Rectal smooth muscle tissue (tissue), 1 donor: ENCODE data around the gene TAF1D.
"Not testable (repeated sequence)": the region's sequence is repeated elsewhere in the genome, so short reads cannot be mapped to it uniquely, and the experiment has no call there.

Experiments used
- H3K27ac ChIP-seq: one replicate; pipeline ENCODE4 v1.7.0; 2013; ENCODE audit warnings: low read depth, low read length, inconsistent platforms
- H3K27me3 ChIP-seq: one replicate; pipeline ENCODE4 v1.7.0; 2013; ENCODE audit warnings: low read length; ENCODE audit not compliant: control insufficient read depth, insufficient read depth
- H3K36me3 ChIP-seq: one replicate; pipeline ENCODE4 v1.7.0; 2013; ENCODE audit warnings: low read length; ENCODE audit not compliant: control insufficient read depth, insufficient read depth
- H3K4me1 ChIP-seq: one replicate; pipeline ENCODE4 v1.7.0; 2013; ENCODE audit warnings: low read length; ENCODE audit not compliant: control insufficient read depth, insufficient read depth
- H3K4me3 ChIP-seq: one replicate; pipeline ENCODE4 v1.7.0; 2013; ENCODE audit warnings: low read length
- H3K9ac ChIP-seq: one replicate; pipeline ENCODE4 v1.7.0; 2013; ENCODE audit warnings: low read length

The TAF1D gene

DNA sequence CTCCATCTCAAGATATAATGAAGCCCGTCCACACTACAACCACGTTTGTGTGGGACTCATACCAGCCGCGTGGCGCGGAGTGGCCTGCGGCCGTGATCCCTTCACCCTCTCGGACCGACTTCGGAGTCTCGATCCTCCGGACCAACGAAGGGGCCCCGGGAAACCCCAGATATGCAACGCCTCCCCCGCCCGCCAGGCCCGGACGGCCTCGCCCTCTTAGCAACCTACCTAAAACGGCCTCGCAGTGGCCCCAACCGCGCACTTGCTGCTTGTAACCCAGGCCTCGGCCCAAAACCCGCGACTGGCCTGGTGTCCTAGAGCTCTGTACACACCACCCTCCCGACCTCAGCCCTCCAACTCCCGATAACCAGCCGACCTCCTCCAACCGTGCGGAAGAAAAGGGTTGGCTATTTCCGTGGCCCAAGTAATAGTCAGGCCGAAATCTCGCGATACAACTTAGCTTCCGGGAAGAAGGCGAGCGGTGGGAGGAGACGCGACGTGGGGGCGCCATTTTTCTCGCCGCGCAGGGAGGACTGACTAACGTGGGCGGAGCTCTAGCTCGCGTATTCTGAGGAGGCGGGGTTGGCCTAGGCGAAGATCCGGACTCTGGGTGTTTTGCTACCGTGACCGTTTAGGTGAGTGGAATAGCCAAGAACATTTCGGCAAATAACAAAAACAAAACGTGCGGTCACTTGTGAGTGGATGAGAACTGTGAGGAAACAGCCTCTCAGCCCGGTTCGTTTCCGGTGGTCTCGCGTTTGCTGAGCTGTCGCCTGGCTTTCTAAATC, at the start of gene TAF1D, which contains the start of gene C11orf54:
Gene TAF1D (minus strand): TSS at position 402 of the 788 bp plus-strand sequence. CDS start 2,191 bp downstream, outside the sequence.
Gene C11orf54 (plus strand): TSS at position 579 of the 788 bp plus-strand sequence. CDS start 5,722 bp downstream, outside the sequence.
- Histone ChIP-seq H3K27ac (peak within 1 kb of the TSS; percentile 95), H3K36me3 (peaks cover 11% of the 10 kb centered on the region), H3K9ac (peak within 1 kb of the TSS; percentile 97), H3K4me1 (peaks cover 20% of the 10 kb centered on the region), H3K4me3 (peak within 1 kb of the TSS; percentile 96), H3K27me3 (no peaks in the 10 kb centered on the region)

DNA sequence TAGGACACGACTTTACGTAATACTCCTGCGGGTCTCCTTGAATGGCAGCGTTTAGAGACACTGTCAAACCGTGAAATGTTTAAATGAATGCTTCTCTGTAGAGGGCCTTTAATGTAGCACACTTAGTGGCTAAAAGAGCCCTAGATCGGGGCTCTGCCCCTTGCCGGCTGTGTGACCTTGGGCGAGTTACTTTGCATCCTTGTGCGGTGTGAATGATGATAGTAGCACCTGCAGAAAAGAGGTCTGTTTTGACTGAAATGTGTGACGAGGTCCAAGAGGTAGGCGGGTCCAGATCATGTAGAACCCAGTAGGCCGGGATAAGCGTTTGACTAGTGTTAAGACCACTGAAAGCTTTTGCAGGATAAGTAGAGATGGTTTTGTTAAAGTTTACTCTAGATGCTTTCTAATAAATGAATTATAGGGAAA, 43.7 kb upstream of the TAF1D start:
- peak overlapping the region; percentile 98 for H3K27ac ChIP-seq
- peak overlapping the region; percentile 96 for H3K4me3 ChIP-seq
- no peaks in the 10 kb centered on the region for H3K27me3 ChIP-seq
- H3K36me3 ChIP-seq, result no peaks in the 10 kb centered on the region
- H3K4me1 ChIP-seq, result peaks cover 15% of the 10 kb centered on the region
- H3K9ac ChIP-seq, result peak overlapping the region; percentile 100

- peak within 1 kb of the TSS; percentile 100 for H3K9ac ChIP-seq
- peaks cover 15% of the 10 kb centered on the region for H3K4me1 ChIP-seq
- H3K4me3 ChIP-seq, result peak within 1 kb of the TSS; percentile 96
- H3K36me3 ChIP-seq, result no peaks in the 10 kb centered on the region
- H3K27ac ChIP-seq, result peak within 1 kb of the TSS; percentile 98
- H3K27me3 ChIP-seq, result no peaks in the 10 kb centered on the region
Observed at GRCh38 chr11:93784145-93784934, 43.0 kb upstream of the TAF1D start, which contains the start of gene MED17. TSS of gene MED17 (plus strand) at chr11:93784282. CDS start at chr11:93784514, 232 bp downstream.

DNA sequence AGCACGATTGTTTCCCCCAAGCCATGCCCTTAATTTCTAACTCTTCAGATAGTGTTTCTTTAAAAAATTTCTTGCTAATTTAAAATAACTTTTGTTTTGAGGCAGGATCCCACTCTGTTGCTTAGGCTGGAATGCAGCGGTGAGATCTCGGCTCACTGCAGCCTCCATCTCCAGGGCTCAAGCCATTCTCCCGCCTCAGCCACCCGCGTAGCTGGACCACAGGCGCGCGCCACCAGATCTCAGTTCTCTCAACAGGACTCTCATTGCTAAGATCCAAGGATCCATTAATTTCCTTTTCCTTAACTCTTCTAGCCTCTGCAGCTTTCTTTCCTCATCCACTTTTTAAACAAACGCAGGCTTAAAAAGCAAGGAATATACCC, 42.5 kb upstream of the TAF1D start:
- H3K36me3 ChIP-seq, result no peaks in the 10 kb centered on the region
- H3K27ac ChIP-seq, result peak overlapping the region; percentile 98
- peak overlapping the region; percentile 96 for H3K4me3 ChIP-seq
- H3K9ac ChIP-seq, result no peak overlapping the region
- H3K27me3 ChIP-seq, result no peaks in the 10 kb centered on the region
- H3K4me1 ChIP-seq, result peaks cover 15% of the 10 kb centered on the region

DNA sequence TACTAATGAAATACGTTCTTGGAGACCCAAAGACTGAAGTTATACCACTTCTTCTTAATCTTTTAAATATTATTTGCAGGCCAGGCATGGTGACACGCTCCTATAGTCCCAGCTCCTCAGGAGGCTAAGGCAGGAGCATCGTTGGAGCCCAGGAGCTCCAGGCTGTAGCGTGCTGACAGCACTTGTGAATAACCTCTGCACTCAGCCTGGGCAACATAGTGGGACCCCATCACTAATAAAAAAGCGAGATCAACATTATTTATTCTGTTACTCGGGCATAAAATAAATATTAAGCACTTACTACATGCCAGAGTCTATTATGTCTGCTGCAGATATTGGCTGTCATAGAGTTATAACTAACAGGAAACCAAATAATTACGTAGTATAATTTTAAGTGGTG, 42.1 kb upstream of the TAF1D start:
- Histone ChIP-seq H3K9ac (no peak overlapping the region), H3K4me3 (peak overlapping the region; percentile 96), H3K27ac (peak overlapping the region; percentile 98), H3K27me3 (no peaks in the 10 kb centered on the region), H3K4me1 (peaks cover 15% of the 10 kb centered on the region), H3K36me3 (no peaks in the 10 kb centered on the region)

DNA sequence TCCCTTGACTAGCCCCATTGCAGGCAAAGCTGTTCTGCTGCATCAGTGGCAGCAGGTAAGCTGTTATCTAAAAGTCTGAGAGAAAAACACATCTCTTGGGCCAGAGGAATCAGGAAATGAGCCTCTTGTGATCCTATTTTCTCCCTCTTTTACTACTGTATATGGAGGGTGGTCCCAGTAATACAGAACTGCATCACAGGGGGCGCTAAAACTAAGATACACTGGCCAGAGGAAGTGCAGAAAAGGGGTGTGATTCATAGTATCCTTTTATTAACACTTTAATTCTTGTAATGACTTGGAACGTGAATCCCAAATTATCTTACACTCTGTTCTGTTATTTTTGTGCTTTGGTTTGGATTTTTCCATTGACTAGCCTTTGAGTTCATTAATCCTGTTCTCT, 34.0 kb upstream of the TAF1D start:
- Histone ChIP-seq H3K9ac (no peak overlapping the region), H3K27me3 (no peaks in the 10 kb centered on the region), H3K4me1 (no peaks in the 10 kb centered on the region), H3K27ac (no peak overlapping the region), H3K4me3 (no peak overlapping the region), H3K36me3 (no peaks in the 10 kb centered on the region)

DNA sequence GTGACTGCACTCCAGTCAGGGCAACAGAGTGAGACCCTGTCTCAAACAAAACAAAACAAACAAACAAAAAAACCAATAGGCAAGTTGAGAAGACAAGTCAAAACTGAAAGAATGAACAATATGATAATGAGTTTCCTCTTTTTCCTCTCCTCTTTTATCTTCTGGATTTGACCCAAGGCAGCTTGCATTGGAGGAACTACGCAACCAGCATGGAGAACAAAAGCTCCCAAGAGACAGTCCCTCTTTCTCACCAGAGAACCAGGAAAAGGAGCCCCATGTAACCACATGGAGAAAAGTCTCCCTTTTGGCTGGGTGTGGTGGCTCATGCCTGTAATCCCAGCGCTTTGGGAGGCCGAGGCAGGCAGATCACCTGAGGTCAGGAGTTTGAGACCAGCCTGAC, 33.3 kb upstream of the TAF1D start:
- not testable (repeated sequence) for H3K4me1 ChIP-seq, H3K4me3 ChIP-seq, H3K9ac ChIP-seq, H3K27me3 ChIP-seq, H3K36me3 ChIP-seq, H3K27ac ChIP-seq

DNA sequence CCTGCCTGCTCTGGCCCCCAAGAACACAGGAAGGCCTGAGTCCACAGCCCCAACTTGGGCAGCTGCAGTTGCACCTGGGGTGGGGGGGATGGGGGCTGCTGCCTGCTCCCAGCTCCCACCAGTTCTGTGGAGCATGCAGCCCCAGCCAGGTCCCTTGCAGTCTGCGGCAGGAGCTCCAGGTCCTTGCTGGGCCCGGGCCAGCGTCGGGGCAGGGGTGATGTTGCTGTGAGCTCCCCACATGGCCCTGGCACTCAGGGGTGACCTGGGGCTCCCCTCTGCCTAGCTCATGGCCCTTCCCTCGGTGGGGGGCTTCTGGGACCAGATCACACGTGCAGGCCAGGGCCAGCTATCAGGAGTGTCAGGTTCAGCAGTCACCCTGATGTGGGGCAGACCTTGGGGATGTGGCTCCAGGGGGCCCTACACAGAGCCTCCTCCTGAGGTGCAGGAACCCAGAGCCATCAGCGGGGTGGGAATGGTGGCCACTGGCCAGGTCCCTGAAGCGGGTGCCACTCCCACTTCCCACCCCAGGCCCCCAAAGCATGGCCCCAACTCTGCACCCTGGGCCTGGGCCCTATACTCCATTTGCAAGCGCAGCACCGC, 32.4 kb upstream of the TAF1D start:
- H3K36me3 ChIP-seq, result no peaks in the 10 kb centered on the region
- H3K27me3 ChIP-seq, result no peaks in the 10 kb centered on the region
- H3K9ac ChIP-seq, result no peak overlapping the region
- no peak overlapping the region for H3K4me3 ChIP-seq
- no peak overlapping the region for H3K27ac ChIP-seq
- H3K4me1 ChIP-seq, result no peaks in the 10 kb centered on the region

DNA sequence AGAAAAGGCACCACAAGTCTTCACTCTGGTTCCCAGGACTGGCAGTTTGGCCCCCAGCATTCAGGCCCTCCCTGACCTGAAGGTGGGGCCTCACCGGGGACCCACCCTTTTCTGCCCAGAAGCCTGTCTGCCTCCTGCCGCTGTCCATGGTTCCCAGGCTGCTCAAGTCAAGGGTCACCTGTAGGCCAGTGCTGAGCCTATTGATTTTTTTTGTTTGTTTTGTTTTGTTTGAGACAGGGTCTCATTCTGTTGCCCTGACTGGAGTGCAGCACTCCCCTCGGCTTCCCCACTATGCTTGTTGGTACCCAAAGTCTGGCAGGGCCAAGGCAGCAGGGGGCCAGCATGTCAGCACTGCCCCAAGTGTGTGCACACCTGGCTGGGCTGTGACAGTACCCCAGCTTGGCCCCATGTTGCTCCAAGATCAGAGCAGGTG, 31.8 kb upstream of the TAF1D start:
- H3K27me3 ChIP-seq, result no peaks in the 10 kb centered on the region
- H3K9ac ChIP-seq, result no peak overlapping the region
- H3K27ac ChIP-seq, result no peak overlapping the region
- no peaks in the 10 kb centered on the region for H3K36me3 ChIP-seq
- H3K4me3 ChIP-seq, result no peak overlapping the region
- no peaks in the 10 kb centered on the region for H3K4me1 ChIP-seq

- Histone ChIP-seq H3K27ac (no peak overlapping the region), H3K36me3 (no peaks in the 10 kb centered on the region), H3K9ac (no peak overlapping the region), H3K4me3 (no peak overlapping the region), H3K4me1 (no peaks in the 10 kb centered on the region), H3K27me3 (no peaks in the 10 kb centered on the region)
Observed at GRCh38 chr11:93772123-93772522, 30.8 kb upstream of the TAF1D start.

GRCh38 chr11:93770160-93770559, 28.9 kb upstream of the TAF1D start:
- Histone ChIP-seq H3K36me3 (no peaks in the 10 kb centered on the region), H3K4me3 (no peak overlapping the region), H3K9ac (no peak overlapping the region), H3K27ac (no peak overlapping the region), H3K27me3 (no peaks in the 10 kb centered on the region), H3K4me1 (no peaks in the 10 kb centered on the region)

- no peak overlapping the region for H3K9ac ChIP-seq
- H3K4me3 ChIP-seq, result no peak overlapping the region
- no peaks in the 10 kb centered on the region for H3K27me3 ChIP-seq
- H3K4me1 ChIP-seq, result no peaks in the 10 kb centered on the region
- H3K27ac ChIP-seq, result no peak overlapping the region
- peaks cover 3% of the 10 kb centered on the region for H3K36me3 ChIP-seq
Observed at GRCh38 chr11:93767018-93767417, 25.7 kb upstream of the TAF1D start.
